Measurements from ENCODE around the gene CDC42BPA.

DNA sequence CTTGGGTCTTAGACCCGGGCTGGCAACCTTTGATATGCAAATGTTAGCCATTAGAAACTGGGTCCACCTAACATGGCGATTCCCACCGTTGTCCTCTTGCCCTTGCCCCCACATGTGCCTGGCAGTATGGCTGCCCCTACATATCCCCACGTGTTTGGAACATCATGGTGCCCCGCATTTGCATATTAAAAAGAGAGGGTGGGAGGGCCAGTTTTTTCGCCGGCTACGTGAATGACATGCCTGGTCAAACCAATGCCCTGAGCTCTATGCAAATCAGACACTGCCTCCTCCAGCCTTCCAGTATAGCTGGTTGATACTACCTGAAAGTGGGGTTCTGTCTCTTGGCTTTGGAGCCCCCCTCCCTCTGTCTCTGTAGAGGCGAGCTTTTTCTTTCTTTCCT is 133.0 kb downstream of the CDC42BPA start:
- TF ChIP-seq, protein P1, sequence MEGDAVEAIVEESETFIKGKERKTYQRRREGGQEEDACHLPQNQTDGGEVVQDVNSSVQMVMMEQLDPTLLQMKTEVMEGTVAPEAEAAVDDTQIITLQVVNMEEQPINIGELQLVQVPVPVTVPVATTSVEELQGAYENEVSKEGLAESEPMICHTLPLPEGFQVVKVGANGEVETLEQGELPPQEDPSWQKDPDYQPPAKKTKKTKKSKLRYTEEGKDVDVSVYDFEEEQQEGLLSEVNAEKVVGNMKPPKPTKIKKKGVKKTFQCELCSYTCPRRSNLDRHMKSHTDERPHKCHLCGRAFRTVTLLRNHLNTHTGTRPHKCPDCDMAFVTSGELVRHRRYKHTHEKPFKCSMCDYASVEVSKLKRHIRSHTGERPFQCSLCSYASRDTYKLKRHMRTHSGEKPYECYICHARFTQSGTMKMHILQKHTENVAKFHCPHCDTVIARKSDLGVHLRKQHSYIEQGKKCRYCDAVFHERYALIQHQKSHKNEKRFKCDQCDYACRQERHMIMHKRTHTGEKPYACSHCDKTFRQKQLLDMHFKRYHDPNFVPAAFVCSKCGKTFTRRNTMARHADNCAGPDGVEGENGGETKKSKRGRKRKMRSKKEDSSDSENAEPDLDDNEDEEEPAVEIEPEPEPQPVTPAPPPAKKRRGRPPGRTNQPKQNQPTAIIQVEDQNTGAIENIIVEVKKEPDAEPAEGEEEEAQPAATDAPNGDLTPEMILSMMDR (IDR thresholded peaks at IDR 0.05; ENCODE audit: poor library complexity, severe bottlenecking) = no peak
- no peak for TF ChIP-seq TAF1 (IDR thresholded peaks at IDR 0.05; ENCODE audit: low read depth)
- TF ChIP-seq EP300 (conservative IDR thresholded peaks at IDR 0.05; ENCODE audit: poor library complexity, severe bottlenecking) = no peak
- TF ChIP-seq POLR2AphosphoS5 (IDR thresholded peaks at IDR 0.05) = no peak
- TF ChIP-seq EZH2 (IDR thresholded peaks at IDR 0.05; ENCODE audit: borderline replicate concordance, insufficient read depth, low read length, poor library complexity, severe bottlenecking) = no peak
- TF ChIP-seq SMC3 (conservative IDR thresholded peaks at IDR 0.05; ENCODE audit: poor library complexity) = no peak
